GM12872 (cell line): ENCODE measurements around the gene PTPN1.

Source experiments
- CTCF ChIP-seq: IDR thresholded peaks from 3 replicates; pipeline ENCODE4 v1.5.1; 2011; ENCODE audit warnings: low read depth, mild to moderate bottlenecking, low read length, moderate library complexity; ENCODE audit not compliant: insufficient read depth

The PTPN1 gene

GRCh38 chr20:50615407-50615806 lies 105.2 kb downstream of the PTPN1 start:
- no peak for TF ChIP-seq CTCF

- no peak for TF ChIP-seq CTCF
Measured at GRCh38 chr20:50617022-50617421, 106.8 kb downstream of the PTPN1 start.

GRCh38 chr20:50618537-50618936 lies 108.4 kb downstream of the PTPN1 start:
- TF ChIP-seq CTCF: no peak

GRCh38 chr20:50621068-50621665 lies 111.0 kb downstream of the PTPN1 start:
- TF ChIP-seq CTCF: no peak

- no peak for TF ChIP-seq CTCF
Measured at GRCh38 chr20:50624351-50625016, 114.3 kb downstream of the PTPN1 start.

GRCh38 chr20:50625986-50626677 lies 115.9 kb downstream of the PTPN1 start:
- TF ChIP-seq CTCF: peak; percentile 52

GRCh38 chr20:50627747-50628146 lies 117.6 kb downstream of the PTPN1 start:
- no peak for TF ChIP-seq CTCF
